ENCODE measurements around the gene FAM117B. TPM values are rescaled to one million over a fixed set of nuclear protein-coding genes. Genes with fewer than 3 reads are reported as not detected.

Gene FAM117B
- total and polyA plus RNA-seq, 2 of the 8 experiments (the other 6 are each of a cell fraction or from before 2014, with no cell fraction given): 3.9 to 22.6 TPM

- no peak for TF ChIP-seq CHD7 (IDR thresholded peaks at IDR 0.05; ENCODE audit: insufficient replicate concordance, low read length)
- TF ChIP-seq E2F6 (IDR thresholded peaks at IDR 0.05): no peak
- TF ChIP-seq RNF2 (IDR thresholded peaks at IDR 0.05; ENCODE audit: borderline replicate concordance, low read depth, low read length, missing control alignments, poor library complexity, severe bottlenecking): no peak
- TF ChIP-seq TBP (IDR thresholded peaks at IDR 0.05; ENCODE audit: low read depth, low read length): no peak
Observed at GRCh38 chr2:202771336-202771735, 136.6 kb downstream of the FAM117B start (continued).

Data from H1 (cell line).